Activated CD4-positive, alpha-beta T cell treated with anti-CD3 and anti-CD28 coated beads for 36 hours (primary cell): ENCODE measurements around the gene FSIP1. TPM values are rescaled to one million over a fixed set of nuclear protein-coding genes. Genes with fewer than 3 reads are reported as not detected.

Experiments used
- ATAC-seq: fragments of 200-7000 bp; cut with Tn5 transposase; one replicate; pipeline ENCODE4 v1.10.0; 2021; ENCODE audit warnings: mild to moderate bottlenecking, moderate library complexity
- CTCF ChIA-PET: fragments of 350-600 bp; sonication (Branson Sonifier 250); formaldehyde crosslinking; loops from one replicate; lab custom pipeline; 2021; ENCODE audit warnings: antibody characterized with exemption; lab: Charles Lee
- POLR2A ChIA-PET: fragments of 350-600 bp; sonication (Branson Sonifier 250); formaldehyde crosslinking; loops from one replicate; lab custom pipeline; 2021; ENCODE audit warnings: antibody characterized with exemption, inconsistent platforms; lab: Charles Lee
- DNase-seq: peaks from one replicate; pipeline ENCODE4 v3.0.0-alpha.2; 2020
- H3K27ac Mint-ChIP-seq: one replicate; pipeline ENCODE4 v1.8.0; 2021; ENCODE audit warnings: mixed read lengths
- H3K27me3 Mint-ChIP-seq: one replicate; pipeline ENCODE4 v1.8.0; 2021; ENCODE audit warnings: mixed read lengths
- H3K36me3 Mint-ChIP-seq: one replicate; pipeline ENCODE4 v1.8.0; 2021; ENCODE audit warnings: low read depth, mixed read lengths
- H3K4me1 Mint-ChIP-seq: one replicate; pipeline ENCODE4 v1.8.0; 2021; ENCODE audit warnings: mixed read lengths
- H3K4me3 Mint-ChIP-seq: one replicate; pipeline ENCODE4 v1.8.0; 2021; ENCODE audit warnings: mild to moderate bottlenecking, moderate library complexity, mixed read lengths
- H3K9me3 Mint-ChIP-seq: one replicate; pipeline ENCODE4 v1.8.0; 2021; ENCODE audit warnings: low read depth, mixed read lengths
- intact Hi-C, 2 experiments: fragments of 100-400 bp; cut with DNase I in 1 of 2; cut with micrococcal nuclease in 1 of 2; formaldehyde crosslinking; loops; one replicate each; pipeline versions ENCODE4 v1.14.2 to v1.15.1; 2022 to 2024; cut with DNase I, micrococcal nuclease
- total RNA-seq, 2 experiments: library from RNA; stranded (reverse); gene quantifications; one replicate each; pipeline ENCODE4 v1.2.3, GENCODE V29; 2021

Gene FSIP1
- total RNA-seq, 2 experiments from 2014 or later: 0.25 to 0.32 TPM

- no peaks in the 10 kb centered on the region for H3K4me1 Mint-ChIP-seq
- H3K27ac Mint-ChIP-seq: no peak overlapping the region
- peaks cover 14% of the 10 kb centered on the region for H3K9me3 Mint-ChIP-seq
- H3K27me3 Mint-ChIP-seq: peaks cover 4% of the 10 kb centered on the region
- DNase-seq (no peak), ATAC-seq (no peak)
- peaks cover 2% of the 10 kb centered on the region for H3K36me3 Mint-ChIP-seq
- intact Hi-C loops: no loop called here
- CTCF ChIA-PET: interaction anchor here (0.7 to 1.2 kb wide), 2 partner anchors 148 to 909 kb away, joined by 3 to 4 read pairs; no protein-coding TSS in a partner anchor
- H3K4me3 Mint-ChIP-seq: no peak overlapping the region
- POLR2A ChIA-PET: no interaction called here
Observed at GRCh38 chr15:39608185-39609139, 174.2 kb downstream of the FSIP1 start.

DNA sequence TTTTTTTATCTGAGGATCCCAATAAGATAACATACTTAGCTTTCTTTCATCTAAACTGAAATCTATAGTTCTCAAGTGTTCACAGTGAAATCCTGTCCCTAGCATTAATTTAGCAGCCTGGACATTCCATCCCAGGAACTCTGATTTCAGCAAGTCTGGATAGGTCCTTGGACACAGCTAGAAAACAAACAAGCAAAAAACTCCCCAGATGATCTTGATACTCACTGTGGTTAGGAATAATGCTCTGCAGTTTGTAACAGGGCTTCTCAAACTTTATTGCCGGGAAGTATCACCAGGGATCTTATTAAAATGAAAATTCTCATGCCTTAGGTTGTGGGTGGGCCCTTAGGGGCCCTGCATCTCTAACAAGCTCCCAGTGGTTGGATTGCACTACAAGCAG, 177.5 kb downstream of the FSIP1 start:
- POLR2A ChIA-PET: interaction anchor here (1.2 kb wide), 1 partner anchor 16 kb away, joined by 3 read pairs; no protein-coding TSS in a partner anchor
- DNase-seq (no peak), ATAC-seq (no peak)
- Mint-ChIP-seq H3K4me1 (no peaks in the 10 kb centered on the region), H3K4me3 (no peak overlapping the region), H3K27ac (no peak overlapping the region), H3K36me3 (peaks cover under 1% of the 10 kb centered on the region), H3K9me3 (peaks cover 3% of the 10 kb centered on the region), H3K27me3 (peaks cover 4% of the 10 kb centered on the region)
- intact Hi-C loops: no loop called here
- CTCF ChIA-PET: no interaction called here

DNA sequence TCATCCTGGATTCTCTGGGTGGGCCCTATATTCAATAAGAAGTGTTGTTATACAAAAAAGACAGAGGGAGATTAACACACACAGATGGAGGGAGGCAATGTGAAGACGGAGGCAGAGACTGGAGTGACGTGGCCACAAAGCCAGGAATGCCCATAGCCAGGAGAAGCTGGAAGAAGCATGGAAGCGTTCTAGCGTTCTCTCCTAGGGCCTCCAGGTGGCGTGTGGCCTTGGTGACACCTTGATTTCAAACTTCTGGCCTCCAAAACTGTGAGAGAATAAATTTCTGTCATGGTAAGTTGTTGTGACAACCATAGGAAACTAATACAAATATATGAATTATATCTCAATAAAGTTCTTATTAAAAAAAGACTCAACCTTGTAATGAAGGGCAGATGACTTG, 180.5 kb downstream of the FSIP1 start:
- no peaks in the 10 kb centered on the region for H3K9me3 Mint-ChIP-seq
- ATAC-seq (no peak), DNase-seq (no peak)
- CTCF ChIA-PET: interaction anchor here (1.3 kb wide), 1 partner anchor 154 kb away, joined by 4 read pairs; no protein-coding TSS in a partner anchor
- H3K4me3 Mint-ChIP-seq: no peak overlapping the region
- H3K27ac Mint-ChIP-seq: no peak overlapping the region
- no peaks in the 10 kb centered on the region for H3K4me1 Mint-ChIP-seq
- POLR2A ChIA-PET: no interaction called here
- intact Hi-C loops: loop anchor here in 1 of 2 experiments (5.0 kb wide), 1 partner anchor 65 kb away; no protein-coding TSS in a partner anchor
- no peaks in the 10 kb centered on the region for H3K36me3 Mint-ChIP-seq
- peaks cover 4% of the 10 kb centered on the region for H3K27me3 Mint-ChIP-seq

DNA sequence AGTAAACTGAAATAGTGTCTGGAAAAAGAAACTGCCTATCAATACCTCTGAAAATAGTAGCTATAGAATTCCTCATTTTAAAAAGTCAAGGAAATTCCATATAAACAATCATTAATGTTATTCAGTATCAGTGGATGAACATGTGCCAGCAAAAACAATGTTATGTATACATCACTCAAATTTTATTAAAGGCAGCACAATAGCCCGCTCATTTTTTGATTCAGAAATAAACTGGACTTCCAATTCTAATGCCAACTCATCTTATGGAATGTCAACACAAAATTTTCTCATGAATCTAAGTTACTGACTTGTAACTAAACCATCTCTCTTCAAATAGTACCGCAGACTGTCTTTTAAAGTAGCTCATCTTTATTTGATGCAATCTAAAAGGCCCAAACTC, 182.8 kb downstream of the FSIP1 start:
- H3K36me3 Mint-ChIP-seq: no peaks in the 10 kb centered on the region
- intact Hi-C loops: loop anchor here in 1 of 2 experiments (5.0 kb wide), 1 partner anchor 67 kb away; no protein-coding TSS in a partner anchor
- DNase-seq: no peak
- H3K4me3 Mint-ChIP-seq: no peak overlapping the region
- H3K27ac Mint-ChIP-seq: no peak overlapping the region
- no peaks in the 10 kb centered on the region for H3K4me1 Mint-ChIP-seq
- no peaks in the 10 kb centered on the region for H3K9me3 Mint-ChIP-seq
- no peak for ATAC-seq
- peaks cover 4% of the 10 kb centered on the region for H3K27me3 Mint-ChIP-seq
- POLR2A ChIA-PET: no interaction called here
- CTCF ChIA-PET: no interaction called here

DNA sequence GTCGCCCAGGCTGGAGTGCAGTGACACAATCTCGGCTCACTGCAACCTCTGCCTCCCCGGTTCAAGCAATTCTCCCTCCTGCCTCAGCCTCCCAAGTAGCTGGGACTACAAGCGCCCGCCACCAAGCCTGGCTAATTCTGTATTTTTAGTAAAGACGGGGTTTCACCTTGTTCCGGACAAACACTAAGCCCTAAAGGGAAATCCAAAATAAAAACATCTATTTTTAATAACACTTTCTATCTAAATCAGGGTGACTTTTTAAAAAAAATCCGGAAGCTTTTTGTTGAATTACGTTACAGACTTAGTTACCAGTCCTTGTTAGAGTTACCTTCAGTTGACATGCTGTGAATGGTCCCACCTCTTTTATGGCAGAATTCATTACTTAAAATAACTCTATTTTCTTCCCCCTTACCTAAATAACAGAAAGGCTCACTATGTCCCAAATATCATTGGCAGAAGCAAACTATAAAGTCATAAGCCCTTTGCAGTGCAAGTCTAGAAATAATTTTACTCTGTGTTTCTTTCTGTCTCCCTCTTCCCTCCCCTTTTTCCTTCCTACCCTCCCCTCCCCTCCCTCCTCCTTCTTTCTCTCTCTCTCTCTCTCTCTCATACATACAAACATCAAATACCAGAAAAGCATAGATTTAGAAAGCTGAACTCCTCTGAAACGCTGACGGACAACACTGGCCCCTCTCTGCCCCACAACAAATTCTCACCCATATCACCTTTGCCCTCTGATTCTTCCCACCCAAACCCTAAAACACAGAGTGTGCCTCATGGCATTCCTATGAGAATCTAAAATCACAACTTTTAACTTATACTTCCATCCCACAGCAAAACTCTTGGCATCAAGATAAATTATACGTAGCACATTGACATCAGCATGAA, 183.4 kb downstream of the FSIP1 start:
- ATAC-seq: no peak
- CTCF ChIA-PET: interaction anchor here (1.4 kb wide), 1 partner anchor 19 kb away, joined by 4 read pairs; the partner anchor contains the start of gene THBS1
- H3K27ac Mint-ChIP-seq: no peak overlapping the region
- no peaks in the 10 kb centered on the region for H3K4me1 Mint-ChIP-seq
- no peak overlapping the region for H3K4me3 Mint-ChIP-seq
- H3K9me3 Mint-ChIP-seq: no peaks in the 10 kb centered on the region
- DNase-seq: no peak
- no peaks in the 10 kb centered on the region for H3K36me3 Mint-ChIP-seq
- H3K27me3 Mint-ChIP-seq: peaks cover 4% of the 10 kb centered on the region
- POLR2A ChIA-PET: no interaction called here
- intact Hi-C loops: no loop called here

DNA sequence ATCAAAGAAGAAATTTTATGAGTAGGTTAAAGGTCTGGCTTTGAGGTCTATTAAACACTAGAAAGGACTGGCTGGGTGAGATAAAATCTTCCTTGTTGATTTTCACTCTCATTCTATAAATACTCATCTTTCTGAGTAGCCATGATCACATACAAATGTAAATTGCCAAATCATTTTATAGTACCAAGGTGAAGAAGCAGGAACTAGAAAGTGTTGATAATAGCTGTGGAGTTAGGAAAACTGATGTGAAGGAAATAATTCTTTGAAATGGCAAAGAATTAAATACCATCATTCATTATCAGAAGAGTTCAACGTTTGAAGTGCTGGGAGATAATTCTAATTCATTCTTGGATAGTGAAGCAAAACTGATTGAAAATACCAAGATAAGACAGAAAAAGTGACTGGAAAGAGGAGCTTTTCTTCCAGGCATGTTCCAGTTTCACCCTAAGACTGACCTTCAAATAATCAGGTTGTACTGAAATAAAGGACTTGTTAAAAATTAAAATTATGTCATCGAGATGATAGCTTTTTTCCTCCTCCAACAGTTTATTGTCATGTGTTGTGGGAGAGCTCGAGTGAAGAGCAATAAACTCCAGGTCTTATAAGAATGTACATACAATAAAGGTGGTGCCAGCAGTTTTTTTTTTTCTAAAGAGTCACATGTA, 184.3 kb downstream of the FSIP1 start:
- intact Hi-C loops: no loop called here
- no peak for ATAC-seq

DNA sequence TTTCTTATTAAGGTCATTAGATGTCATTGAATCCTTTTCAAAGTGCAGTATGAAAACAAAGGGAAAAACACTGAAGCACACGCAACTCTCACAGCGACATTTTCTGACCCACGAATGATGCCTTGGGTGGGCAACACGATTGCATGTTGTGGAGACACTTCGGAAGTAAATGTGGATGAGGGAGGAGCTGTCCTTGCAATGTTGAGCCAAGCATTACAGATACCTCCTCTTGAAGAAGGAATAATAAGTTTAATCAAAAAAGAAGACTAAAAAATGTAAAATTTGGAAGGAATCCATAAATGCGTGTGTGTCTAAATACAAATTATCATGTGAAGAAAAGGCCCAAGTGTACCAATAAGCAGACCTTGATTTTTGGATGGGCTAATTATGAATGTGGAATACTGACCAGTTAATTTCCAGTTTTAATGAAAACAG, 184.9 kb downstream of the FSIP1 start:
- Mint-ChIP-seq H3K27ac (no peak overlapping the region), H3K4me3 (no peak overlapping the region), H3K36me3 (no peaks in the 10 kb centered on the region), H3K4me1 (peaks cover 3% of the 10 kb centered on the region), H3K9me3 (no peaks in the 10 kb centered on the region), H3K27me3 (peaks cover 6% of the 10 kb centered on the region)
- ChIA-PET POLR2A (no interaction called here), CTCF (interaction anchor here (1.4 kb wide), 1 partner anchor 17 kb away, joined by 4 read pairs; the partner anchor contains the start of gene THBS1)
- intact Hi-C loops: no loop called here
- ATAC-seq (no peak), DNase-seq (no peak)

More for the DNA sequence above, 184.3 kb downstream of the FSIP1 start:
- no peak overlapping the region for H3K4me3 Mint-ChIP-seq
- H3K27me3 Mint-ChIP-seq: peaks cover 4% of the 10 kb centered on the region
- H3K4me1 Mint-ChIP-seq: peaks cover 3% of the 10 kb centered on the region
- H3K27ac Mint-ChIP-seq: no peak overlapping the region
- no peaks in the 10 kb centered on the region for H3K9me3 Mint-ChIP-seq
- POLR2A ChIA-PET: no interaction called here
- no peaks in the 10 kb centered on the region for H3K36me3 Mint-ChIP-seq
- CTCF ChIA-PET: interaction anchor here (1.4 kb wide), 1 partner anchor 18 kb away, joined by 4 read pairs; the partner anchor contains the start of gene THBS1
- no peak for DNase-seq

- no peaks in the 10 kb centered on the region for H3K36me3 Mint-ChIP-seq
- H3K27ac Mint-ChIP-seq: no peak overlapping the region
- POLR2A ChIA-PET: no interaction called here
- H3K27me3 Mint-ChIP-seq: peaks cover 6% of the 10 kb centered on the region
- H3K9me3 Mint-ChIP-seq: no peaks in the 10 kb centered on the region
- intact Hi-C loops: no loop called here
- no peak overlapping the region for H3K4me3 Mint-ChIP-seq
- ATAC-seq (no peak), DNase-seq (no peak)
- CTCF ChIA-PET: interaction anchor here (0.7 kb wide), 1 partner anchor 901 kb away, joined by 3 read pairs; no protein-coding TSS in a partner anchor
- H3K4me1 Mint-ChIP-seq: peaks cover 3% of the 10 kb centered on the region
Observed at GRCh38 chr15:39597336-39597735, 185.3 kb downstream of the FSIP1 start.

DNA sequence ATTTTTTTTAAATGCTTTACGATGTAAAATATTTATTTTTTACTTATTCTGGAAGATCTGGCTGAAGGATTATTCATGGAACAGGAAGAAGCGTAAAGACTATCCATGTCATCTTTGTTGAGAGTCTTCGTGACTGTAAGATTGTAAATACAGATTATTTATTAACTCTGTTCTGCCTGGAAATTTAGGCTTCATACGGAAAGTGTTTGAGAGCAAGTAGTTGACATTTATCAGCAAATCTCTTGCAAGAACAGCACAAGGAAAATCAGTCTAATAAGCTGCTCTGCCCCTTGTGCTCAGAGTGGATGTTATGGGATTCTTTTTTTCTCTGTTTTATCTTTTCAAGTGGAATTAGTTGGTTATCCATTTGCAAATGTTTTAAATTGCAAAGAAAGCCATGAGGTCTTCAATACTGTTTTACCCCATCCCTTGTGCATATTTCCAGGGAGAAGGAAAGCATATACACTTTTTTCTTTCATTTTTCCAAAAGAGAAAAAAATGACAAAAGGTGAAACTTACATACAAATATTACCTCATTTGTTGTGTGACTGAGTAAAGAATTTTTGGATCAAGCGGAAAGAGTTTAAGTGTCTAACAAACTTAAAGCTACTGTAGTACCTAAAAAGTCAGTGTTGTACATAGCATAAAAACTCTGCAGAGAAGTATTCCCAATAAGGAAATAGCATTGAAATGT, 186.1 kb downstream of the FSIP1 start:
- no peak overlapping the region for H3K4me3 Mint-ChIP-seq
- no peaks in the 10 kb centered on the region for H3K9me3 Mint-ChIP-seq
- no peak for ATAC-seq
- intact Hi-C loops: no loop called here
- POLR2A ChIA-PET: no interaction called here
- CTCF ChIA-PET: interaction anchor here (0.7 kb wide), 2 partner anchors 27 to 900 kb away, joined by 3 read pairs; no protein-coding TSS in a partner anchor
- no peak overlapping the region for H3K27ac Mint-ChIP-seq
- DNase-seq: no peak
- peaks cover 6% of the 10 kb centered on the region for H3K27me3 Mint-ChIP-seq
- H3K4me1 Mint-ChIP-seq: peaks cover 3% of the 10 kb centered on the region
- H3K36me3 Mint-ChIP-seq: no peaks in the 10 kb centered on the region
